RWPE2 (cell line): ENCODE results near the gene FAF1.

Experiments used
- ATAC-seq: fragments of 200-7000 bp; cut with Tn5 transposase; 3 replicates; pipeline ENCODE4 v1.9.1; 2021; ENCODE audit warnings: low read depth
- DNase-seq: peaks from one replicate; pipeline ENCODE4 v3.0.0-alpha.2; 2020; ENCODE audit warnings: low spot score
- H3K27ac ChIP-seq: fragments of 450-650 bp; 2 replicates; pipeline ENCODE4 v1.5.1; 2017; ENCODE audit warnings: mild to moderate bottlenecking; ENCODE audit not compliant: poor library complexity, severe bottlenecking
- H3K27me3 ChIP-seq: fragments of 250-450 bp; sonication (Bioruptor Pico); 2 replicates; pipeline ENCODE4 v1.5.1; 2021; ENCODE audit warnings: mild to moderate bottlenecking, moderate library complexity; ENCODE audit not compliant: insufficient read depth, poor library complexity, severe bottlenecking
- H3K36me3 ChIP-seq: fragments of 250-450 bp; sonication (Bioruptor Pico); 2 replicates; pipeline ENCODE4 v1.5.1; 2020; ENCODE audit warnings: low read depth, mild to moderate bottlenecking, moderate library complexity
- H3K4me1 ChIP-seq: fragments of 250-450 bp; sonication (Bioruptor Pico); 2 replicates; pipeline ENCODE4 v1.5.1; 2021; ENCODE audit warnings: mild to moderate bottlenecking, moderate library complexity; ENCODE audit not compliant: insufficient read depth, poor library complexity, severe bottlenecking
- H3K4me3 ChIP-seq: fragments of 250-450 bp; sonication (Bioruptor Pico); 2 replicates; pipeline ENCODE4 v1.5.1; 2021; ENCODE audit warnings: mild to moderate bottlenecking, moderate library complexity; ENCODE audit not compliant: severe bottlenecking
- H3K9me3 ChIP-seq: fragments of 250-450 bp; sonication (Bioruptor Pico); 2 replicates; pipeline ENCODE4 v1.5.1; 2021; ENCODE audit warnings: mild to moderate bottlenecking, moderate library complexity; ENCODE audit not compliant: severe bottlenecking
- TF ChIP-seq, protein P1 (sequence below): fragments of 450-650 bp; IDR thresholded peaks from one replicate; pipeline ENCODE4 v1.5.1; 2017; ENCODE audit warnings: mild to moderate bottlenecking, moderate library complexity; ENCODE audit not compliant: poor library complexity, severe bottlenecking

FAF1 gene

DNA sequence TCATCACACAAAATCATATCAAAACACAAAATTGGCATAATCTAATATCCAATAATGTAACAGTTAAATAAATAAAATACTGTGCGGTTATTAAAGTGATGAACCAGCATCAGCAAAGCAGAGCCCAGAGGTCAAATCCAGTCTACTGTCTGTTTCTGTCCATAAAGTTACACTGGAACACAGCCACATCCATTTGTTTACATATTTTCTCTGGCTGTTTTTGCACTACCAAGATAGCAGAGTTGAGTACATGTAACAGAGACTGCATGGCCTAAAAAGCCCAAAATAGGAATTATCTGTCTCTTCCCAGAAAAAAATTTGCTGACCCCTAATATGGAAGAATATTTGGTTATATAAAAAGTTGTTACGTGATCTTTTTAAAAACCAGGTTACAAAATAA lies 294.7 kb downstream of the FAF1 start:
- TF ChIP-seq, protein P1, sequence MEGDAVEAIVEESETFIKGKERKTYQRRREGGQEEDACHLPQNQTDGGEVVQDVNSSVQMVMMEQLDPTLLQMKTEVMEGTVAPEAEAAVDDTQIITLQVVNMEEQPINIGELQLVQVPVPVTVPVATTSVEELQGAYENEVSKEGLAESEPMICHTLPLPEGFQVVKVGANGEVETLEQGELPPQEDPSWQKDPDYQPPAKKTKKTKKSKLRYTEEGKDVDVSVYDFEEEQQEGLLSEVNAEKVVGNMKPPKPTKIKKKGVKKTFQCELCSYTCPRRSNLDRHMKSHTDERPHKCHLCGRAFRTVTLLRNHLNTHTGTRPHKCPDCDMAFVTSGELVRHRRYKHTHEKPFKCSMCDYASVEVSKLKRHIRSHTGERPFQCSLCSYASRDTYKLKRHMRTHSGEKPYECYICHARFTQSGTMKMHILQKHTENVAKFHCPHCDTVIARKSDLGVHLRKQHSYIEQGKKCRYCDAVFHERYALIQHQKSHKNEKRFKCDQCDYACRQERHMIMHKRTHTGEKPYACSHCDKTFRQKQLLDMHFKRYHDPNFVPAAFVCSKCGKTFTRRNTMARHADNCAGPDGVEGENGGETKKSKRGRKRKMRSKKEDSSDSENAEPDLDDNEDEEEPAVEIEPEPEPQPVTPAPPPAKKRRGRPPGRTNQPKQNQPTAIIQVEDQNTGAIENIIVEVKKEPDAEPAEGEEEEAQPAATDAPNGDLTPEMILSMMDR = no peak
- Histone ChIP-seq H3K9me3 (no peaks in the 10 kb centered on the region), H3K4me1 (no peaks in the 10 kb centered on the region), H3K27ac (no peak overlapping the region), H3K27me3 (no peaks in the 10 kb centered on the region), H3K36me3 (no peaks in the 10 kb centered on the region), H3K4me3 (no peak overlapping the region)
- ATAC-seq = no peak
- DNase-seq = no peak

DNA sequence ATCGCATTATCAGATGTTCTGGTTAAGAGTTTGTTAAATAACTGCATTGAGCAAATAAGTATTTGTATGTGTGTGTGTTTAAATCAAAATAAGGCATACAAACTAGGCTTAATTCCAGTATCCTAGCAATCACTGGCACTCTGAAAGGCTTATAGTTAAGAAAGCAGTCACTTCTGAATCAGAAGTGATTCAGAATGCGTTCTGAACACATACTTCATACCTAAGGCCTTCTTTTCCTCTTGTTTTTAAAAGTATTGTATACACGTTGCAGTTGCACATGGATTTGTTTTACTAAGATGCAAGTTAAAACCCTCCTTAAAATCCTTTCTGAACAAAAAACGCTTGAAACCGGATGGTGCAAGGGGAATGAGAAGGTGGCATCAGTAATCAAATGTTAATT lies 298.4 kb downstream of the FAF1 start:
- TF ChIP-seq, protein P1 = no peak
- no peak overlapping the region for H3K27ac ChIP-seq
- H3K9me3 ChIP-seq = no peaks in the 10 kb centered on the region
- DNase-seq (no peak), ATAC-seq (peak; percentile 53; the same call in 1 of the 3 replicates)
- H3K27me3 ChIP-seq = no peaks in the 10 kb centered on the region
- no peaks in the 10 kb centered on the region for H3K36me3 ChIP-seq
- peaks cover 5% of the 10 kb centered on the region for H3K4me1 ChIP-seq
- no peak overlapping the region for H3K4me3 ChIP-seq

DNA sequence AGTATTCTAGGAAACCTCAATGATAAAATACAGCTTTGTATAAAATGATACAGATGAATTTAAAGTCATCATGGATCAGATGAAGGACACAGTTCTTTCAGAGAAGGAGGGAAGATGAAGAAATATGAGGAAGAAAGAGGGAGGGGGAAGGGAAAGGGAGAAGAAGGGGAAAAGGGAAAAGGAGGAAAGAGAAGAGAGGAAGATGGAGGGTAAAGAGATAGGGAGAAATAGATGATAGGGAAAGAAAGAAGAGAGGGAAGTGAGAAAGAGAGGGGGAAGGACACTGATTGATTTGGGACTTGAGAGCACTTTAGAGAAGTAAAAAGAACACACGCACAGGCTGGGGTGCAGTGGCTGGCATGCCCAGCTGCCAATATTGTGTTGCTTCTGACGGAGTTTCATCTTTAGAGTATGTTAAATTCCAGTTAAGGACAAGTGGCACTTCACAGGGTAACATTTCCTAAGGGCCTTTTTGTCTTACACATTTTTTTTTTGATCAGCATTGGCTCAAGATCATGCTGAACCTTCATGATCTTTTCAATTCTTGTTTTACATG lies 300.9 kb downstream of the FAF1 start:
- Histone ChIP-seq H3K27me3 (no peaks in the 10 kb centered on the region), H3K27ac (no peak overlapping the region), H3K36me3 (no peaks in the 10 kb centered on the region), H3K4me1 (peaks cover 5% of the 10 kb centered on the region), H3K9me3 (no peaks in the 10 kb centered on the region), H3K4me3 (no peak overlapping the region)
- no peak for DNase-seq
- ATAC-seq = no peak
- TF ChIP-seq, protein P1 = no peak

DNA sequence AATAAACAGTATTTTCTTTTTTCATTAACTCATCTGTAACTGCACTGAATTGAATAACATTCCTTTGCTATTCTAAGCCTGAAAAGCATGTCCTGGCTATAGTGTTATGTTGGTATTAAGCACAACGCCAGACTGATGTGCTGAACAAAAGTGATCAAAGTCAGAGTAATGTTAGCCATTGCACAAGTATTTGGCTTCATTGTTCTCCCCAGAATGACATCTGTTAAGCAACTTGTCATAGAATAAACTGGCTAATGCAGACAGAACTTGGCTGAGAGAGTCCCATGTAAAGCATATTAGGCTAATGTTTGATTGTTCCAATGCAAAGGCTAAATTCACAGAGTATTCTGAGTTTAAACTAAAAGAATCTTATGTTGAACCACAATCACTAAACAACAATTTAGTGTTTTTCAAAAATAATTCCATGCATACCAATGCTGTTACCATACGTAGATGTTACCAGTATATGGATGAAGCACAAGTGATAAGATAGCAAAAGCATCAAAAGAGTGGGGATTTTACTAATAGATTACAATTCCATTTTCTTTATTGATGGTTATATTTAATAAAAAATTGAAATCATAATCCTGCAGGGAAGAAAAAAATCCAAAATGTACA lies 301.5 kb downstream of the FAF1 start:
- DNase-seq (no peak), ATAC-seq (no peak)

DNA sequence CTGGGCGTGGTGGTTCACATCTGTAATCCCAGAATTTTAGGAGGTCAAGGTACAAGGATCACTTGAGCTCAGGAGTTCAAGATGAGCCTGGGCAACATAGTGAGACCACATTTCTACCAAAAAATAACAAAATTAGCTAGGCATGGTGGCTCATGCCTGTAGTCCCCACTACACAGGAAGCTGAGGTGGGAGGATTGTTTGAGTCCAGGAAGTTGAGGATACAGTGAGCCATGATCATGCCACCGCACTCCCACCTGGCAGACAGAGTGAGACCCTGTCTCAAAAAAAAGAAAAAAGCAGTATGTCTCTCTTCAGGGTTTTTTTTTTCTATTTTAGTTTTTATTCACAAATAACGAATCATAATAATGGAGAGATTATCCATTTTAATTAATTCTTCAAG lies 303.1 kb downstream of the FAF1 start:
- no peaks in the 10 kb centered on the region for H3K9me3 ChIP-seq
- no peaks in the 10 kb centered on the region for H3K27me3 ChIP-seq
- DNase-seq (no peak), ATAC-seq (no peak)
- no peak overlapping the region for H3K27ac ChIP-seq
- H3K36me3 ChIP-seq = no peaks in the 10 kb centered on the region
- peaks cover 5% of the 10 kb centered on the region for H3K4me1 ChIP-seq
- no peak overlapping the region for H3K4me3 ChIP-seq
- TF ChIP-seq, protein P1 = no peak

More for the DNA sequence above, 301.5 kb downstream of the FAF1 start:
- Histone ChIP-seq H3K4me1 (peaks cover 5% of the 10 kb centered on the region), H3K36me3 (no peaks in the 10 kb centered on the region), H3K9me3 (no peaks in the 10 kb centered on the region), H3K4me3 (no peak overlapping the region), H3K27ac (no peak overlapping the region), H3K27me3 (no peaks in the 10 kb centered on the region)
- TF ChIP-seq, protein P1 = no peak
